SK-N-SH (cell line): Measurements from ENCODE around the gene CNOT9.

Source experiments
- CHD2 ChIP-seq: fragments of 150-350 bp; IDR thresholded peaks from 2 replicates; pipeline ENCODE4 v1.6.1; 2018; ENCODE audit warnings: low read length; ENCODE audit not compliant: partially characterized antibody
- CTCF ChIP-seq: fragments of 200-600 bp; sonication (generic); IDR thresholded peaks from 2 replicates; pipeline ENCODE4 v1.6.1; 2017; ENCODE audit warnings: antibody characterized with exemption, mild to moderate bottlenecking, moderate library complexity
- ELF1 ChIP-seq: IDR thresholded peaks from 2 replicates; pipeline ENCODE4 v1.4.0; 2012
- GABPA ChIP-seq: IDR thresholded peaks from 2 replicates; pipeline ENCODE4 v1.4.0; 2012; ENCODE audit warnings: low read depth, mild to moderate bottlenecking
- NFIC ChIP-seq: IDR thresholded peaks from 2 replicates; pipeline ENCODE4 v1.4.0; 2012; ENCODE audit warnings: borderline replicate concordance
- POLR2AphosphoS5 ChIP-seq: IDR thresholded peaks from 2 replicates; pipeline ENCODE4 v1.6.1; 2012; ENCODE audit warnings: low read depth, low read length
- RAD21 ChIP-seq: IDR thresholded peaks from 2 replicates; pipeline ENCODE4 v1.6.1; 2012; ENCODE audit warnings: mild to moderate bottlenecking, low read length
- SMC3 ChIP-seq: IDR thresholded peaks from 2 replicates; pipeline ENCODE4 v1.6.1; 2012; ENCODE audit warnings: low read depth, low read length, improper control_type of control experiment
- YY1 ChIP-seq: IDR thresholded peaks from 2 replicates; pipeline ENCODE4 v1.4.0; 2012; ENCODE audit warnings: low read depth, mild to moderate bottlenecking

DNA sequence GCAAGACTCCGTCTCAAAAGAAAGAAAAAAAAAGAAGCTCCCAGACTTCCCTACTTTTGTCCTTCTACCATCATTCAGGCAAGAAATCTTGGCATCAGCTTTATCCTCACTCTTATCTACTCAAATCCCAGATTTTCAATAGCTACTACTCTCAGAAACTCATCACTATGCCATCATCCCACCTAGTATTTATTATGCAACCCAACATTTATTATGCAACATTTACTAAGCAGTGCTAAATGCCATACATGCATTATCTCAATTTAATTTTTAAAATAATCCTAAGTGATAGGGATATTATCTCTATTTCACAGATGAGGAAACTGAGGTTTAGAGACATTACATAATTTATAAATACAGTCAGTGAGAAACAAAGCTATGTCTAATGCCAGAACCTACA lies 4.6 kb upstream of the CNOT9 start:
- TF ChIP-seq CTCF (no peak), YY1 (no peak), CHD2 (no peak), GABPA (no peak), POLR2AphosphoS5 (no peak), ELF1 (no peak), RAD21 (no peak), NFIC (no peak), SMC3 (no peak)
